Adipocyte (in vitro differentiated cells): ENCODE results near the gene TCEA2.

Experiments
- DNase-seq: peaks from one replicate; pipeline ENCODE4 v3.0.0-alpha.2; 2015; ENCODE audit warnings: low read depth
- H3K27me3 ChIP-seq: replicated peaks from 2 replicates; pipeline ENCODE4 v1.7.0; 2013; ENCODE audit warnings: mild to moderate bottlenecking, low read length, moderate library complexity; ENCODE audit not compliant: control insufficient read depth, insufficient read depth
- H3K36me3 ChIP-seq: 2 replicates; pipeline ENCODE4 v1.7.0; 2013; ENCODE audit warnings: low read length, mild to moderate bottlenecking, moderate library complexity; ENCODE audit not compliant: control insufficient read depth, insufficient read depth, severe bottlenecking
- H3K4me1 ChIP-seq: 2 replicates; pipeline ENCODE4 v1.7.0; 2013; ENCODE audit warnings: mild to moderate bottlenecking, low read length, moderate library complexity; ENCODE audit not compliant: control insufficient read depth, insufficient read depth
- H3K4me3 ChIP-seq: 2 replicates; pipeline ENCODE4 v1.7.0; 2013; ENCODE audit warnings: mild to moderate bottlenecking, low read length, moderate library complexity
- H3K9ac ChIP-seq: 2 replicates; pipeline ENCODE4 v1.7.0; 2013; ENCODE audit warnings: mild to moderate bottlenecking, low read length, moderate library complexity
- H3K9me3 ChIP-seq: 2 replicates; pipeline ENCODE4 v1.7.0; 2013; ENCODE audit warnings: mild to moderate bottlenecking, low read length, moderate library complexity; ENCODE audit not compliant: control insufficient read depth

The TCEA2 gene

GRCh38 chr20:64052326-64052722, 10.7 kb upstream of the TCEA2 start:
- no peak overlapping the region for H3K9ac ChIP-seq
- peaks cover 26% of the 10 kb centered on the region for H3K4me1 ChIP-seq
- H3K9me3 ChIP-seq = no peaks in the 10 kb centered on the region
- H3K36me3 ChIP-seq = no peaks in the 10 kb centered on the region
- no peak overlapping the region for H3K4me3 ChIP-seq
- DNase-seq = no peak
- H3K27me3 ChIP-seq = peaks cover 43% of the 10 kb centered on the region

GRCh38 chr20:64052987-64053840, 9.8 kb upstream of the TCEA2 start:
- no peaks in the 10 kb centered on the region for H3K9me3 ChIP-seq
- H3K4me1 ChIP-seq = peaks cover 26% of the 10 kb centered on the region
- peaks cover 43% of the 10 kb centered on the region for H3K27me3 ChIP-seq

DNA sequence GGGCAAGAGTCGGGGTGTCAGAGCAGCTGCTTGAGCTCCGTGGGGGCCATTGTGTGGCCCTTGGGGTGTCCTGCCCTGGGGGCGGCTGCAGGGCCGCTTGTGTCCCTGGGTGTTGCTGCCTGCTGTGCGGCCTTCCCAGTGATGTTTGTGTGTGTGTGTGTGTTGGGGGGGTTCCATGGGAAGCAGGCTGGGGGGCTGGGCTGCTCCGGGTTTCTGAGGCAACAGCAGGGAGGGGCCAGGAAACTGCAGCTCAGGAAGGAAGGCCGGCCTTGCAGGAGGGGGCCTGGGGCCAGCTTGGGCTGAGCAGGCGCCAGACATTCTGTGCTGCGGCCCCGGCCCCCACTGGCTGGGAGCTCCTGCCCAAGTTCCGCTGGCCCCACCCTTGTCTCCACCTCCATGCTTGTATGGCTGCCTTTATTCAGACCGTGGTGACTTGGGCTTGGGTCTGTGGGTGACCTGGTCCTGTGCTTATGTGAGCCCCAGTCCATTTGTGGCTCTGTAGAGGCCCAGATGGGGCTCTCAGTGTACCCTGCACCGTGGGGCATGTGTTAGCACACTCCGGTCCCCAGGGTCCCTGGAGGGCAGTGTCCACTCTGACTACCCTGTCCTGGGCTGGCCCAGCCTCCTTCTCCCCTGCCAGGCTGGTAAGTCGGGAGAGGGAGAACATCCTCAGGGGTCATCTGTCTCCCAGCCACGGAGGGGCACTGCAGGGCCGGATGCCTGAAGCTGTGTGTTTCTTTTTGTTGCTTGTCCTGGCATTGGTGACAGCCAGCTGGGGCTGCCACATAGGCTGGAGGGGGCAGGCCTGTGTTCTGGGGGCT, 8.9 kb upstream of the TCEA2 start:
- H3K36me3 ChIP-seq = no peaks in the 10 kb centered on the region
- H3K4me1 ChIP-seq = peaks cover 26% of the 10 kb centered on the region
- no peak overlapping the region for H3K4me3 ChIP-seq
- H3K9ac ChIP-seq = peak overlapping the region; percentile 16
- no peak for DNase-seq
- peaks cover 43% of the 10 kb centered on the region for H3K27me3 ChIP-seq
- H3K9me3 ChIP-seq = no peaks in the 10 kb centered on the region

More at GRCh38 chr20:64052987-64053840, 9.8 kb upstream of the TCEA2 start:
- DNase-seq = no peak
- no peak overlapping the region for H3K9ac ChIP-seq
- H3K36me3 ChIP-seq = no peaks in the 10 kb centered on the region
- H3K4me3 ChIP-seq = no peak overlapping the region

- H3K9ac ChIP-seq = no peak overlapping the region
Observed at GRCh38 chr20:64055396-64055892, 7.6 kb upstream of the TCEA2 start.

DNA sequence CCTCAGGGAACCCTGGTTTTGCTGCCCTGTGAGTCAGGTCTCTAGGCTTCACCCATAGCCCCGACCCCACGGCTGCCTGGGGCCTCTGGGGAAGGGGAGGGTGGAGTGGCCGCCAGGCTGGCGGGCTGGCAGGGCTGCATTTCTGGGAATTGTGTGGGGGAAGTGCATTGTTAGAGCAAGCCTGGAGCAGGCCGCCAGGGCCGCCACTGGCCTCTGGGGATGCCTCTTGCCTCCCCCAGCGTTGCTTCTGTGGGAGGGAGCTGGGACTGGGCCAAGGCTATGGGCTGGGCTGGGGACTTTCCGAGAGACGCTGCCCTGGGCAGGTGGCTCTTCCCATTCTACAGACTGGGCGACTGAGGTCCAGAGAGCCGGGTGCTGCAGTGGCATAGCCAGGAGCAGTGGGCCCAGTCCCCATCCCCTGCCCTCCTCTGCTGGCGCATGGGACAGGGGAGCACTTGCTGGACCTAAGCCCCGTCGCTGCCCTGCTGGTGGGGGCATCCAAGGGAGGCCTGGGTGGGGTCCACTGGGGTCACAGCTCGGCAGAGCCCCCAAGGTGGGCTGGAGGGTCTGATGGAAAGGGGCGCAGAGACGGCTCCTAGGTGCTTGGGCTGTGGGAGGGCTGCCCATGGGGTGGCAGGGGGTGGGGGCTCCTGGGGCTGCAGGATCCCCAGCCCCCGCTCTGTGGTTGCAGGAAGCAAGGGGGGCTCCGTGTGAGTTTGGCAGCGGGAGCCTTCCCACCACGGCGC, 6.9 kb upstream of the TCEA2 start:
- Histone ChIP-seq H3K4me1 (peaks cover 26% of the 10 kb centered on the region), H3K27me3 (peaks cover 31% of the 10 kb centered on the region), H3K4me3 (no peak overlapping the region), H3K9me3 (no peaks in the 10 kb centered on the region), H3K36me3 (no peaks in the 10 kb centered on the region), H3K9ac (no peak overlapping the region)
- no peak for DNase-seq

More at GRCh38 chr20:64055396-64055892, 7.6 kb upstream of the TCEA2 start:
- H3K4me3 ChIP-seq = no peak overlapping the region
- DNase-seq = no peak
- no peaks in the 10 kb centered on the region for H3K9me3 ChIP-seq
- H3K36me3 ChIP-seq = no peaks in the 10 kb centered on the region
- peaks cover 26% of the 10 kb centered on the region for H3K4me1 ChIP-seq
- peaks cover 36% of the 10 kb centered on the region for H3K27me3 ChIP-seq

DNA sequence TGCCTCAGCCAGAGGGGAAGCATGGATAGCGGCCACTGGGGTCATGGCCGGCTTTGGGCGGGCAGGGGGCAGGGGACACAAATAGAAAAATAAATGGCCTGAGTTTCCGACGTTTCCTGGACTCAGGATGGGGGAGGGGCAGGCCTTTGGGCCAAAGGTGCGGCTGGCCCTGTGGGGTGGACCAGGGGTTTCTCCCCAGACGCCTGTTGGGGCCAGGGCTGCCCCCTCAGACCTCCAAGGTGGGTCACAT, 6.4 kb upstream of the TCEA2 start:
- peaks cover 26% of the 10 kb centered on the region for H3K4me1 ChIP-seq
- peaks cover 30% of the 10 kb centered on the region for H3K27me3 ChIP-seq
- H3K9me3 ChIP-seq = no peaks in the 10 kb centered on the region
- H3K36me3 ChIP-seq = no peaks in the 10 kb centered on the region
- H3K4me3 ChIP-seq = no peak overlapping the region
- DNase-seq = no peak
- no peak overlapping the region for H3K9ac ChIP-seq

GRCh38 chr20:64056889-64057627, 5.9 kb upstream of the TCEA2 start:
- H3K4me3 ChIP-seq = no peak overlapping the region
- H3K9me3 ChIP-seq = no peaks in the 10 kb centered on the region
- no peaks in the 10 kb centered on the region for H3K36me3 ChIP-seq
- DNase-seq = no peak
- H3K9ac ChIP-seq = no peak overlapping the region
- H3K27me3 ChIP-seq = peaks cover 25% of the 10 kb centered on the region
- peaks cover 26% of the 10 kb centered on the region for H3K4me1 ChIP-seq

DNA sequence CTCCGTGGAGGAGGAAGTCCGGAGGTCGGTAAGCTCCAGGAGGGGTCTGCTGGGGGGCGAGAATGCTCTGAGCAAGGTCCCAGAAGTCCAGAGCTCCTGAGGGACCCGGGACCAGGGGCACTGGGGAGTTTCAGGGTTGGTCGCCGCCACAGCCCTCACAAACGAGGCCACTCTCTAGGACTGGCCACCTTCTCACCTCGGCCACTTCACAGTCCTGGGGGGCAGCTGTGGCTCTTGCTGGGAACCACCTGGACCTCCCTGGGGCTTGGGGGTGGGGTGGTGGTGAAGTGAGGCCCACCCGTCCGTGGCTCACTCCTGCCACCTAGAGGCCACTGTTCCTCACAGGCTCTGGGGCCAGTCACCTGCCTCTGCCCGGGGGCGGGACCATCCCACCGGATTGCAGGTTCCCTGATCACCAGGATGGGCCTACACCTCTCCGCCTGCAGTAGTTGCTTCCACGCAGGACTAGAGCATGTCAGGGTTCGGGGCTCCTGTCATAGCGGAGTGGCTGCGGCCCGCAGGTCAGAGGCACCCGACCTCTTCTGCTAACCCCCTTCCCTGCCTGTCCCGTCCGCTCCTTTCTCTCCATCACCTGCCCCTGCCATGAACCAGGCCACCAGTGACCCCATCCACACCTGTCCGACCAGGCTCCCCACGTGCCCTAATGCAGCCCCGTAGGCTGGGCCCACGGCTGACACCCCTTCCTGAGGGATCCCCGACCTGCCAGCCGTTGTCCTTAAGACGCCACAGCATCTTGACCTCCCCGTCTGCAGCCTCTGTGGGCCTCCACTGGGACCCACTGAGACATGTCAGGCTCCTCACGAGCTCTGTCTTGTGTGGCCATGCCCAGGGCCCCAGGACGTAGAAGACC, 5.1 kb upstream of the TCEA2 start:
- H3K9ac ChIP-seq = no peak overlapping the region
- H3K4me3 ChIP-seq = no peak overlapping the region

DNA sequence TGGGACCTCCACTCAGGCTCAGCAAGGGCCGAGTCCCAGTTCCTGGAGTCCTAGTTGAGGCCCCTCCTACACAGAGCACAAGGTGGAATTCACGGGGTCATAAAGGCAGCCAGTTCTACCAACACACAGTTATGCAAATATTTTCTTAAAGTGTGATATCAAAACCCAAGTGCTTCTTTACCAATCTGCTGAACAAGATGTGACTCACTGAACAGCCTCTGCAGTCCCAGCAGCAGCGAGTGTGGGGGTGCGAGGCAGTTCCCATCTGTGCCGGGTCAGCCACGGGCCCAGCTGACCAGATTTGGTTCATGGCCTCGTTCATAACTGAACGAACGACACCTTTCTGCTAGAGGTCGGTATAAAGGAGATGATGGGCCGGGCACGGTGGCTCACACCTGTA, 4.5 kb upstream of the TCEA2 start:
- H3K4me1 ChIP-seq = peaks cover 30% of the 10 kb centered on the region
- no peak overlapping the region for H3K4me3 ChIP-seq
- no peak for DNase-seq
- H3K9me3 ChIP-seq = no peaks in the 10 kb centered on the region
- no peaks in the 10 kb centered on the region for H3K36me3 ChIP-seq
- H3K9ac ChIP-seq = no peak overlapping the region
- H3K27me3 ChIP-seq = peaks cover 12% of the 10 kb centered on the region

More for the DNA sequence above, 5.1 kb upstream of the TCEA2 start:
- no peaks in the 10 kb centered on the region for H3K36me3 ChIP-seq
- peaks cover 19% of the 10 kb centered on the region for H3K27me3 ChIP-seq
- H3K9me3 ChIP-seq = no peaks in the 10 kb centered on the region
- peaks cover 30% of the 10 kb centered on the region for H3K4me1 ChIP-seq
- DNase-seq = peak; percentile 85

- Histone ChIP-seq H3K36me3 (no peaks in the 10 kb centered on the region), H3K9me3 (no peaks in the 10 kb centered on the region), H3K27me3 (no peaks in the 10 kb centered on the region), H3K4me1 (peaks cover 16% of the 10 kb centered on the region), H3K9ac (peak overlapping the region; percentile 92), H3K4me3 (peak overlapping the region; percentile 92)
- DNase-seq = no peak
Observed at GRCh38 chr20:64062276-64062595, 762 bp upstream of the TCEA2 start.
